Effector memory CD4-positive, alpha-beta T cell (primary cell): Measurements from ENCODE around the gene RYK.
"Not testable (repeated sequence)": the region's sequence is repeated elsewhere in the genome, so short reads cannot be mapped to it uniquely, and the experiment has no call there.

ENCODE experiments used
- DNase-seq, 3 donors: peaks; one replicate each; pipeline ENCODE4 v3.0.0-alpha.2; 2020
- H3K27ac ChIP-seq: 2 replicates; pipeline ENCODE4 v1.7.0; 2013; ENCODE audit warnings: mild to moderate bottlenecking, low read length, moderate library complexity; ENCODE audit not compliant: insufficient read depth, poor library complexity, severe bottlenecking
- H3K27me3 ChIP-seq: replicated peaks from 2 replicates; pipeline ENCODE4 v1.7.0; 2013; ENCODE audit warnings: mild to moderate bottlenecking, low read length; ENCODE audit not compliant: insufficient read depth, control insufficient read depth, poor library complexity, severe bottlenecking
- H3K36me3 ChIP-seq: 2 replicates; pipeline ENCODE4 v1.7.0; 2013; ENCODE audit warnings: mild to moderate bottlenecking, low read length, moderate library complexity; ENCODE audit not compliant: control insufficient read depth, insufficient read depth
- H3K4me1 ChIP-seq: 2 replicates; pipeline ENCODE4 v1.7.0; 2013; ENCODE audit warnings: low read length, mild to moderate bottlenecking; ENCODE audit not compliant: control insufficient read depth, insufficient read depth, poor library complexity, severe bottlenecking
- H3K4me3 ChIP-seq: 2 replicates; pipeline ENCODE4 v1.7.0; 2013; ENCODE audit warnings: low read length, low read depth, mild to moderate bottlenecking; ENCODE audit not compliant: insufficient read depth, poor library complexity, severe bottlenecking
- H3K9me3 ChIP-seq: 2 replicates; pipeline ENCODE4 v1.7.0; 2013; ENCODE audit warnings: mild to moderate bottlenecking, low read length, moderate library complexity; ENCODE audit not compliant: control insufficient read depth

Gene RYK

GRCh38 chr3:134284438-134284837 is 33.8 kb upstream of the RYK start:
- H3K36me3 ChIP-seq: no peaks in the 10 kb centered on the region
- H3K27ac ChIP-seq: no peak overlapping the region
- no peak overlapping the region for H3K4me3 ChIP-seq
- H3K27me3 ChIP-seq: no peaks in the 10 kb centered on the region
- no peaks in the 10 kb centered on the region for H3K4me1 ChIP-seq
- no peak for DNase-seq
- no peaks in the 10 kb centered on the region for H3K9me3 ChIP-seq

- Histone ChIP-seq H3K27ac (no peak overlapping the region), H3K9me3 (no peaks in the 10 kb centered on the region), H3K27me3 (no peaks in the 10 kb centered on the region), H3K4me3 (no peak overlapping the region), H3K36me3 (no peaks in the 10 kb centered on the region), H3K4me1 (no peaks in the 10 kb centered on the region)
- DNase-seq: no peak
These were observed 32.0 kb upstream of the RYK start for GRCh38 chr3:134282659-134283047.

- H3K27me3 ChIP-seq: no peaks in the 10 kb centered on the region
- H3K36me3 ChIP-seq: no peaks in the 10 kb centered on the region
- H3K9me3 ChIP-seq: no peaks in the 10 kb centered on the region
- no peak for DNase-seq
- no peak overlapping the region for H3K27ac ChIP-seq
- no peaks in the 10 kb centered on the region for H3K4me1 ChIP-seq
- no peak overlapping the region for H3K4me3 ChIP-seq
These were observed 31.4 kb upstream of the RYK start for GRCh38 chr3:134281912-134282658.

GRCh38 chr3:134279466-134279865 is 28.8 kb upstream of the RYK start:
- no peaks in the 10 kb centered on the region for H3K9me3 ChIP-seq
- H3K36me3 ChIP-seq: no peaks in the 10 kb centered on the region
- no peak for DNase-seq
- no peaks in the 10 kb centered on the region for H3K4me1 ChIP-seq
- H3K27ac ChIP-seq: no peak overlapping the region
- no peaks in the 10 kb centered on the region for H3K27me3 ChIP-seq
- no peak overlapping the region for H3K4me3 ChIP-seq

- DNase-seq: no peak
- Histone ChIP-seq H3K9me3 (no peaks in the 10 kb centered on the region), H3K4me3 (no peak overlapping the region), H3K27ac (no peak overlapping the region), H3K4me1 (no peaks in the 10 kb centered on the region), H3K27me3 (no peaks in the 10 kb centered on the region), H3K36me3 (no peaks in the 10 kb centered on the region)
These were observed 26.5 kb upstream of the RYK start for GRCh38 chr3:134277066-134277660.

GRCh38 chr3:134276086-134276485 is 25.4 kb upstream of the RYK start:
- H3K36me3 ChIP-seq: no peaks in the 10 kb centered on the region
- no peak overlapping the region for H3K27ac ChIP-seq
- H3K4me1 ChIP-seq: no peaks in the 10 kb centered on the region
- no peak for DNase-seq
- H3K4me3 ChIP-seq: no peak overlapping the region
- peaks cover 3% of the 10 kb centered on the region for H3K27me3 ChIP-seq
- no peaks in the 10 kb centered on the region for H3K9me3 ChIP-seq

- H3K4me1 ChIP-seq, H3K9me3 ChIP-seq, H3K36me3 ChIP-seq, H3K27me3 ChIP-seq, H3K27ac ChIP-seq, H3K4me3 ChIP-seq, DNase-seq: not testable (repeated sequence)
These were observed 24.5 kb upstream of the RYK start for GRCh38 chr3:134275110-134275509.

GRCh38 chr3:134274571-134274970 is 23.9 kb upstream of the RYK start:
- H3K9me3 ChIP-seq: no peaks in the 10 kb centered on the region
- DNase-seq: no peak
- H3K27me3 ChIP-seq: peaks cover 3% of the 10 kb centered on the region
- no peak overlapping the region for H3K27ac ChIP-seq
- H3K4me1 ChIP-seq: no peaks in the 10 kb centered on the region
- no peak overlapping the region for H3K4me3 ChIP-seq
- H3K36me3 ChIP-seq: no peaks in the 10 kb centered on the region

- no peaks in the 10 kb centered on the region for H3K36me3 ChIP-seq
- no peaks in the 10 kb centered on the region for H3K4me1 ChIP-seq
- peaks cover 3% of the 10 kb centered on the region for H3K27me3 ChIP-seq
- H3K9me3 ChIP-seq: no peaks in the 10 kb centered on the region
- H3K27ac ChIP-seq: no peak overlapping the region
- no peak for DNase-seq
- no peak overlapping the region for H3K4me3 ChIP-seq
These were observed 17.3 kb upstream of the RYK start for GRCh38 chr3:134267996-134268395.

- H3K4me3 ChIP-seq: no peak overlapping the region
- no peaks in the 10 kb centered on the region for H3K27me3 ChIP-seq
- no peaks in the 10 kb centered on the region for H3K4me1 ChIP-seq
- no peaks in the 10 kb centered on the region for H3K9me3 ChIP-seq
- DNase-seq: no peak
- no peak overlapping the region for H3K27ac ChIP-seq
- H3K36me3 ChIP-seq: no peaks in the 10 kb centered on the region
These were observed 10.3 kb upstream of the RYK start for GRCh38 chr3:134260987-134261386.
